ENCODE results near the gene B3GALT5. TPM values are rescaled to one million over a fixed set of nuclear protein-coding genes. Genes with fewer than 3 reads are reported as not detected.

Gene B3GALT5, protein sequence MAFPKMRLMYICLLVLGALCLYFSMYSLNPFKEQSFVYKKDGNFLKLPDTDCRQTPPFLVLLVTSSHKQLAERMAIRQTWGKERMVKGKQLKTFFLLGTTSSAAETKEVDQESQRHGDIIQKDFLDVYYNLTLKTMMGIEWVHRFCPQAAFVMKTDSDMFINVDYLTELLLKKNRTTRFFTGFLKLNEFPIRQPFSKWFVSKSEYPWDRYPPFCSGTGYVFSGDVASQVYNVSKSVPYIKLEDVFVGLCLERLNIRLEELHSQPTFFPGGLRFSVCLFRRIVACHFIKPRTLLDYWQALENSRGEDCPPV
- not detected in 3 replicates for polyA plus RNA-seq
- polyA plus RNA-seq (2011; ENCODE audit: low read depth), result not detected
- polyA plus RNA-seq (2011; cell fraction: cytosol; rRNA removed), result not detected in 2 replicates
- polyA plus RNA-seq (2011; cell fraction: nucleus; rRNA removed), result 0.01 TPM in 1 of 2 replicates, not detected in the other
- polyA plus RNA-seq (2012; ENCODE audit: low replicate concordance), result not detected in 2 replicates
- polyA minus RNA-seq, result not detected in 3 replicates
- not detected for polyA minus RNA-seq (2011; cell fraction: cytosol; rRNA and poly(A)+ RNA removed)
- not detected in 2 replicates for polyA minus RNA-seq (2011; cell fraction: nucleus; rRNA and poly(A)+ RNA removed)

DNA sequence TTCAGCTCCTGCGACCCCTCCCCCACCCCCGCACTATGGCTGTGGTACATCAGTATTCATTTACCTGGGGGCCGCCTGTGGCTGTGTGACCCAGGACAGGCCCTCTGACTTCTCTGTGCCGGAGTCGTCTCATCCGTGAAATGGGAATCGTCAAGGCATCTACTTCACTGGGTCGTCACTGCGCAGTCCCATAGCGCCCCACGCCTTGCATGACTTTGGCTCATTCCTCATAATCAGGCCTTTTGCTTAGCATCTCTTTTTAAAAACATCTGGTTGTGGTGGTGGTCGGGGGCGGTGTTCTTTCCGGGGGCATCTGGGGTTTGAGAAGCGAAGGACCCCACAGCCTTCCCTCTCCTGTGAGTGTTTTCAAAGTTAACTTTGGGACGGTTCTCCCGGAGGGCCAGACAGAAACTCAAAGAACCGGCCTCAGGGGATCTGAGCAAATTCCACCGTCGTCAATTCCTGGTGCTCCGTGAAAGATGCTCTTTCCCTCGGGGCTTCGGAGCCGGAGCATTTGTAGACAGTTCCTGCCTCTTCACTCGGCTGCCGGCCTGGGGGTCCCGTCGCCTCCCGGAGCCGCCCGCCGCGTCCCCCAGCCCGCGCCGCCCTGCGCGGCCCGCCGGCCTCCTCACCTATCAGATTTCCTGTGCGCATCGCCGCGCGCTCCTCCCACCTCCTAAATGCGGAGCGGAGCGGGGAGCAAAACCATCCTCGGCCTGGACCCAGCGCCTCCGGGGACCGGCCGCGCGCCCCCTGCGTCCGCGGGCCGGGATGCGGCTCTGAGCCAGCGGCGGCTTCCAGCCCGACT, at the start of gene B3GALT5:
TSS of gene B3GALT5 (plus strand) at position 708 of the 808 bp plus-strand sequence. CDS start 47,620 bp downstream, outside the sequence.
- no peak within 1 kb of the TSS for H2AFZ ChIP-seq (ENCODE audit: control insufficient read depth, low read length)
- no peaks in the 10 kb centered on the region for H3K4me1 ChIP-seq (ENCODE audit: control insufficient read depth, extremely low read depth, insufficient read depth, low read length)
- no peaks in the 10 kb centered on the region for H3K9me1 ChIP-seq (ENCODE audit: control insufficient read depth, extremely low read depth, insufficient read depth, low read length)
- dilution Hi-C loops (cut with MboI; ENCODE audit: extremely low pct_ligation_motif_present, low sequenced_read_pairs), result no loop called here
- H3K27ac ChIP-seq (ENCODE audit: control insufficient read depth, insufficient read depth, low read length), result no peak within 1 kb of the TSS
- TF ChIP-seq, protein P1, sequence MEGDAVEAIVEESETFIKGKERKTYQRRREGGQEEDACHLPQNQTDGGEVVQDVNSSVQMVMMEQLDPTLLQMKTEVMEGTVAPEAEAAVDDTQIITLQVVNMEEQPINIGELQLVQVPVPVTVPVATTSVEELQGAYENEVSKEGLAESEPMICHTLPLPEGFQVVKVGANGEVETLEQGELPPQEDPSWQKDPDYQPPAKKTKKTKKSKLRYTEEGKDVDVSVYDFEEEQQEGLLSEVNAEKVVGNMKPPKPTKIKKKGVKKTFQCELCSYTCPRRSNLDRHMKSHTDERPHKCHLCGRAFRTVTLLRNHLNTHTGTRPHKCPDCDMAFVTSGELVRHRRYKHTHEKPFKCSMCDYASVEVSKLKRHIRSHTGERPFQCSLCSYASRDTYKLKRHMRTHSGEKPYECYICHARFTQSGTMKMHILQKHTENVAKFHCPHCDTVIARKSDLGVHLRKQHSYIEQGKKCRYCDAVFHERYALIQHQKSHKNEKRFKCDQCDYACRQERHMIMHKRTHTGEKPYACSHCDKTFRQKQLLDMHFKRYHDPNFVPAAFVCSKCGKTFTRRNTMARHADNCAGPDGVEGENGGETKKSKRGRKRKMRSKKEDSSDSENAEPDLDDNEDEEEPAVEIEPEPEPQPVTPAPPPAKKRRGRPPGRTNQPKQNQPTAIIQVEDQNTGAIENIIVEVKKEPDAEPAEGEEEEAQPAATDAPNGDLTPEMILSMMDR (optimal IDR thresholded peaks at IDR 0.05 in 1 of 3, IDR thresholded peaks at IDR 0.05 in 1 of 3, conservative IDR thresholded peaks at IDR 0.05 in 1 of 3; ENCODE audit: extremely low read depth in 1 of 3, insufficient read depth in 2 of 3, low read length in 3 of 3), result no peak
- TF ChIP-seq EZH2 (IDR thresholded peaks at IDR 0.05; ENCODE audit: low read length), result peak; percentile 69
- no peak within 1 kb of the TSS for H3K9ac ChIP-seq (ENCODE audit: control insufficient read depth, extremely low read depth, insufficient read depth, low read length)
- peaks cover 23% of the 10 kb centered on the region for H3K27me3 ChIP-seq (ENCODE audit: control insufficient read depth, extremely low read depth, insufficient read depth, low read length)
- no peak for DNase-seq (ENCODE audit: low read depth, low spot score)
- H3K36me3 ChIP-seq (ENCODE audit: control insufficient read depth in 2 of 2, extremely low read depth in 1 of 2, insufficient read depth in 2 of 2, low read length in 2 of 2), result no peaks in the 10 kb centered on the region
- no peaks in the 10 kb centered on the region for H3K79me2 ChIP-seq (ENCODE audit: control insufficient read depth, insufficient read depth, low read length)
- H3K4me3 ChIP-seq (ENCODE audit: control insufficient read depth in 2 of 3, extremely low read depth in 1 of 3, insufficient read depth in 2 of 3, low read depth in 1 of 3, low read length in 3 of 3), result no peak within 1 kb of the TSS
- no peaks in the 10 kb centered on the region for H3K9me3 ChIP-seq (ENCODE audit: control insufficient read depth, low read depth, low read length)
- no peak for FAIRE-seq
- no peaks in the 10 kb centered on the region for H4K20me1 ChIP-seq (ENCODE audit: control insufficient read depth, extremely low read depth, insufficient read depth, low read length)
- no peak within 1 kb of the TSS for H3K4me2 ChIP-seq (ENCODE audit: control insufficient read depth, extremely low read depth, insufficient read depth, low read depth, low read length)

DNA sequence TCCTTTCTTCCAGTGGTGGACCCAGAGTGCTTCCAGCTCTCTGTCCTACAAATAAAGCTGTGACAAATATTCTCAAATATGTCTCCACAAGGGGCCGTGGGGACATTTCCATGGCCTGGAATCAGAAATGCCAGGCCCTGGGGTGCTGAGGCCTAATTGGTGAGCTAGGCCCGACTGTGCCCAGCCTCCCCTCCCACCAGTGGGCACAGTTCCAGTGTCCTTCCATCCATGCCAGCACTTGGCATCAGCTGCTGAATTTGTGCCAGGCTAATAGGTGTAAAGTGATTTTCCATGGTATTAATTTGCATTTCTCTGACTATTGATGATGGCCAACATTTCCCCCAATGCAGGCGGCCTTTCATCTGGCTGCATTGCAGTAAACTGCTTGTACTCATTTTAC, 48.5 kb upstream of the B3GALT5 start:
- FAIRE-seq (no peak), DNase-seq (ENCODE audit: low read depth, low spot score) (no peak)
- Histone ChIP-seq H3K4me1 (ENCODE audit: control insufficient read depth, extremely low read depth, insufficient read depth, low read length) (no peaks in the 10 kb centered on the region), H3K79me2 (ENCODE audit: control insufficient read depth, insufficient read depth, low read length) (no peaks in the 10 kb centered on the region), H3K9me1 (ENCODE audit: control insufficient read depth, extremely low read depth, insufficient read depth, low read length) (no peaks in the 10 kb centered on the region), H3K27me3 (ENCODE audit: control insufficient read depth, extremely low read depth, insufficient read depth, low read length) (no peaks in the 10 kb centered on the region), H3K27ac (ENCODE audit: control insufficient read depth, insufficient read depth, low read length) (no peak overlapping the region), H4K20me1 (ENCODE audit: control insufficient read depth, extremely low read depth, insufficient read depth, low read length) (no peaks in the 10 kb centered on the region), H3K4me3 (ENCODE audit: control insufficient read depth in 2 of 3, extremely low read depth in 1 of 3, insufficient read depth in 2 of 3, low read depth in 1 of 3, low read length in 3 of 3) (no peak overlapping the region), H3K4me2 (ENCODE audit: control insufficient read depth, extremely low read depth, insufficient read depth, low read depth, low read length) (no peak overlapping the region), H3K9ac (ENCODE audit: control insufficient read depth, extremely low read depth, insufficient read depth, low read length) (no peak overlapping the region), H3K9me3 (ENCODE audit: control insufficient read depth, low read depth, low read length) (peaks cover 2% of the 10 kb centered on the region), H3K36me3 (ENCODE audit: control insufficient read depth in 2 of 2, extremely low read depth in 1 of 2, insufficient read depth in 2 of 2, low read length in 2 of 2) (no peaks in the 10 kb centered on the region), H2AFZ (ENCODE audit: control insufficient read depth, low read length) (no peak overlapping the region)
- dilution Hi-C loops (cut with MboI; ENCODE audit: extremely low pct_ligation_motif_present, low sequenced_read_pairs), result no loop called here
- TF ChIP-seq, protein P1 (optimal IDR thresholded peaks at IDR 0.05 in 1 of 3, IDR thresholded peaks at IDR 0.05 in 1 of 3, conservative IDR thresholded peaks at IDR 0.05 in 1 of 3; ENCODE audit: extremely low read depth in 1 of 3, insufficient read depth in 2 of 3, low read length in 3 of 3), result no peak
- no peak for TF ChIP-seq EZH2 (IDR thresholded peaks at IDR 0.05; ENCODE audit: low read length)
